HepG2 (cell line): ENCODE results near the gene SLBP. TPM values are rescaled to one million over a fixed set of nuclear protein-coding genes. Genes with fewer than 3 reads are reported as not detected.

Experiments
- AKAP8 ChIP-seq: sonication (generic); formaldehyde crosslinking; IDR thresholded peaks from 2 replicates; pipeline ENCODE4 v1.5.1; 2020; ENCODE audit warnings: mild to moderate bottlenecking, missing genetic modification reagents
- ARID2 ChIP-seq: sonication (generic); formaldehyde crosslinking; IDR thresholded peaks from 2 replicates; pipeline ENCODE4 v1.8.1; 2022; ENCODE audit warnings: mild to moderate bottlenecking, missing genetic modification reagents, borderline replicate concordance
- ATF7 ChIP-seq, 2 experiments: fragments of 450-650 bp in 1 of 2; sonication (generic) in 1 of 2; formaldehyde crosslinking in 1 of 2; IDR thresholded peaks; 2 replicates each; pipeline versions ENCODE4 v1.4.0 to v1.6.1; 2016 to 2020; ENCODE audit warnings: antibody characterized with exemption in 1 of 2, mild to moderate bottlenecking in 1 of 2, missing genetic modification reagents in 1 of 2
- CBFB ChIP-seq: sonication (generic); formaldehyde crosslinking; IDR thresholded peaks from 2 replicates; pipeline ENCODE4 v1.4.0; 2020; ENCODE audit warnings: missing genetic modification reagents
- GABPB1 ChIP-seq: IDR thresholded peaks from 2 replicates; pipeline ENCODE4 v1.6.1; 2016; ENCODE audit warnings: mild to moderate bottlenecking, missing genetic modification reagents, moderate library complexity, missing compliant biosample characterization
- GMEB1 ChIP-seq: sonication (generic); formaldehyde crosslinking; IDR thresholded peaks from 2 replicates; pipeline ENCODE4 v1.5.1; 2020; ENCODE audit warnings: missing genetic modification reagents, mild to moderate bottlenecking, borderline replicate concordance
- HDAC2 ChIP-seq: sonication (generic); formaldehyde crosslinking; IDR thresholded peaks from 2 replicates; pipeline ENCODE4 v1.4.0; 2020; ENCODE audit warnings: missing genetic modification reagents
- HOXD1 ChIP-seq: sonication (generic); formaldehyde crosslinking; IDR thresholded peaks from 2 replicates; pipeline ENCODE4 v1.5.0; 2020; ENCODE audit warnings: missing genetic modification reagents
- KLF11 ChIP-seq: IDR thresholded peaks from 2 replicates; pipeline ENCODE4 v1.6.1; 2016; ENCODE audit warnings: missing compliant biosample characterization
- KLF6 ChIP-seq: IDR thresholded peaks from 2 replicates; pipeline ENCODE4 v1.8.0; 2016; ENCODE audit warnings: missing biosample characterization, missing genetic modification reagents
- MAZ ChIP-seq, 2 experiments: sonication (generic) in 1 of 2; formaldehyde crosslinking in 1 of 2; IDR thresholded peaks; 2 replicates each; pipeline versions ENCODE4 v1.5.0 to v1.6.1; 2012 to 2020; ENCODE audit warnings: low read depth in 2 of 2, mild to moderate bottlenecking in 2 of 2, borderline replicate concordance in 1 of 2, improper control_type of control experiment in 1 of 2, low read length in 1 of 2, missing genetic modification reagents in 1 of 2, moderate library complexity in 1 of 2
- MZF1 ChIP-seq: sonication (generic); formaldehyde crosslinking; IDR thresholded peaks from 2 replicates; pipeline ENCODE4 v1.8.1; 2023; ENCODE audit warnings: mild to moderate bottlenecking, missing genetic modification reagents, borderline replicate concordance
- PATZ1 ChIP-seq: sonication (generic); formaldehyde crosslinking; IDR thresholded peaks from 2 replicates; pipeline ENCODE4 v1.4.0; 2020; ENCODE audit warnings: missing genetic modification reagents
- PHF8 ChIP-seq: sonication (generic); formaldehyde crosslinking; IDR thresholded peaks from 2 replicates; pipeline ENCODE4 v1.5.0; 2020; ENCODE audit warnings: missing genetic modification reagents
- REPIN1 ChIP-seq: sonication (generic); formaldehyde crosslinking; IDR thresholded peaks from 2 replicates; pipeline ENCODE4 v1.8.0; 2022; ENCODE audit warnings: missing genetic modification reagents, low read depth, mild to moderate bottlenecking, borderline replicate concordance
- RXRA ChIP-seq: sonication (generic); formaldehyde crosslinking; IDR thresholded peaks from 2 replicates; pipeline ENCODE4 v1.5.1; 2020; ENCODE audit warnings: missing genetic modification reagents
- RXRB ChIP-seq: IDR thresholded peaks from 2 replicates; pipeline ENCODE4 v1.6.1; 2016; ENCODE audit warnings: borderline replicate concordance, missing genetic modification reagents, missing compliant biosample characterization
- SALL1 ChIP-seq: sonication (generic); formaldehyde crosslinking; IDR thresholded peaks from 2 replicates; pipeline ENCODE4 v1.8.0; 2022; ENCODE audit warnings: mild to moderate bottlenecking, missing genetic modification reagents
- TBX2 ChIP-seq: sonication (generic); formaldehyde crosslinking; IDR thresholded peaks from 2 replicates; pipeline ENCODE4 v1.5.0; 2020; ENCODE audit warnings: missing genetic modification reagents, mild to moderate bottlenecking, borderline replicate concordance
- TSC22D2 ChIP-seq: sonication (generic); formaldehyde crosslinking; IDR thresholded peaks from 2 replicates; pipeline ENCODE4 v1.5.1; 2020; ENCODE audit warnings: missing genetic modification reagents, mild to moderate bottlenecking, borderline replicate concordance
- ZMYM3 ChIP-seq: sonication (generic); formaldehyde crosslinking; IDR thresholded peaks from 2 replicates; pipeline ENCODE4 v1.5.1; 2020; ENCODE audit warnings: mild to moderate bottlenecking, missing genetic modification reagents
- ZNF17 ChIP-seq: sonication (generic); formaldehyde crosslinking; IDR thresholded peaks from 2 replicates; pipeline ENCODE4 v1.5.0; 2020; ENCODE audit warnings: mild to moderate bottlenecking, missing genetic modification reagents
- ZNF510 ChIP-seq: sonication (generic); formaldehyde crosslinking; IDR thresholded peaks from 2 replicates; pipeline ENCODE4 v1.4.0; 2020; ENCODE audit warnings: low read depth, mild to moderate bottlenecking, missing genetic modification reagents
- ZNF768 ChIP-seq: sonication (generic); formaldehyde crosslinking; IDR thresholded peaks from 2 replicates; pipeline ENCODE4 v1.4.0; 2020; ENCODE audit warnings: missing genetic modification reagents
- ZNF83 ChIP-seq: sonication (generic); formaldehyde crosslinking; IDR thresholded peaks from 2 replicates; pipeline ENCODE4 v1.4.0; 2020; ENCODE audit warnings: missing genetic modification reagents, mild to moderate bottlenecking, borderline replicate concordance
- ZSCAN21 ChIP-seq: sonication (generic); formaldehyde crosslinking; IDR thresholded peaks from 2 replicates; pipeline ENCODE4 v1.8.0; 2022; ENCODE audit warnings: mild to moderate bottlenecking, missing genetic modification reagents, moderate library complexity, borderline replicate concordance
- polyA plus RNA-seq, 8 experiments: library from polyadenylated mRNA; depleted of rRNA in 3 of 8; stranded (reverse) in 7 of 8; unstranded in 1 of 8; fragments of >200 nt; fragmentation: Illumina TruSeq in 4 of 8; extraction: Trizol in 4 of 8; gene quantifications; 2 replicates each; pipeline versions ENCODE4 v1.2.1 to v1.2.3, GENCODE V29; 2011 to 2016; ENCODE audit warnings: low read depth in 4 of 8, missing spikeins in 1 of 8, mixed read lengths in 1 of 8; ENCODE audit not compliant: insufficient read depth in 1 of 8
- total RNA-seq, 5 experiments: library from RNA; depleted of rRNA; stranded (reverse); fragments of >200 nt; fragmentation: Illumina TruSeq; extraction: Trizol; gene quantifications; 2 replicates each; pipeline ENCODE4 v1.2.3, GENCODE V29; 2016; ENCODE audit warnings: low read depth in 1 of 5

Gene SLBP
- total and polyA plus RNA-seq, 2 of the 13 experiments (the other 11 are each of a cell fraction or from before 2014, with no cell fraction given) = 43.9 to 104 TPM

GRCh38 chr4:1753697-1754311, 41.7 kb upstream of the SLBP start (continued):
- TF ChIP-seq GMEB1 (CRISPR knock-in tag) (peak; percentile 35; the same call in 1 of the 2 replicates), TBX2 (peak; percentile 54; the same call in 1 of the 2 replicates), ZSCAN21 (CRISPR knock-in tag) (0 out of 2 replicates have a peak, but pooled peaks have one; percentile 30), ZNF17 (CRISPR knock-in tag) (0 out of 2 replicates have a peak, but pooled peaks have one; percentile 42), MAZ (IDR thresholded peaks at IDR 0.05; ENCODE audit: borderline replicate concordance, low read depth, low read length) (no peak), MAZ (CRISPR knock-in tag; IDR thresholded peaks at IDR 0.05; ENCODE audit: low read depth) (0 out of 2 replicates have a peak, but pooled peaks have one; percentile 8), HDAC2 (CRISPR knock-in tag) (peak; percentile 22; the same call in 1 of the 2 replicates), RXRA (CRISPR knock-in tag) (peak; percentile 61; the same call in 1 of the 2 replicates), MZF1 (CRISPR knock-in tag) (0 out of 2 replicates have a peak, but pooled peaks have one; percentile 76), TSC22D2 (CRISPR knock-in tag) (no peak), KLF11 (CRISPR knock-in tag) (0 out of 2 replicates have a peak, but pooled peaks have one; percentile 10), ZNF83 (CRISPR knock-in tag) (no peak), ZNF768 (CRISPR knock-in tag) (peak; percentile 46; the same call in 1 of the 2 replicates), AKAP8 (peak; percentile 73), SALL1 (CRISPR knock-in tag) (peak; percentile 40; the same call in 1 of the 2 replicates), ARID2 (CRISPR knock-in tag) (0 out of 2 replicates have a peak, but pooled peaks have one; percentile 13), ATF7 (IDR thresholded peaks at IDR 0.05) (no peak), ATF7 (CRISPR knock-in tag; IDR thresholded peaks at IDR 0.05) (no peak), PATZ1 (CRISPR knock-in tag) (peak; percentile 58; the same call in 1 of the 2 replicates), CBFB (CRISPR knock-in tag) (0 out of 2 replicates have a peak, but pooled peaks have one; percentile 38), HOXD1 (CRISPR knock-in tag) (peak; percentile 37; the same call in 1 of the 2 replicates), PHF8 (CRISPR knock-in tag) (peak; percentile 43; the same call in 1 of the 2 replicates), ZNF510 (0 out of 2 replicates have a peak, but pooled peaks have one; percentile 43), REPIN1 (CRISPR knock-in tag) (peak; percentile 34; the same call in 1 of the 2 replicates), RXRB (CRISPR knock-in tag) (peak; percentile 31; the same call in 1 of the 2 replicates), GABPB1 (peak; percentile 66), KLF6 (CRISPR knock-in tag) (0 out of 2 replicates have a peak, but pooled peaks have one; percentile 44), ZMYM3 (CRISPR knock-in tag) (peak; percentile 30; the same call in 1 of the 2 replicates)
